BJ (cell line): Measurements from ENCODE around the gene ECSIT. TPM values are rescaled to one million over a fixed set of nuclear protein-coding genes. Genes with fewer than 3 reads are reported as not detected.
"Not testable (repeated sequence)": the region's sequence is repeated elsewhere in the genome, so short reads cannot be mapped to it uniquely, and the experiment has no call there.

ENCODE experiments used
- CTCF ChIA-PET: fragments of 350-600 bp; formaldehyde crosslinking; extraction: SDS; loops from one replicate; lab custom pipeline; 2021; ENCODE audit warnings: antibody characterized with exemption, inconsistent platforms; lab: Yijun Ruan, JAX
- POLR2A ChIA-PET: fragments of 300-600 bp; sonication (Branson Sonifier 250); formaldehyde crosslinking; extraction: SDS; loops from one replicate; lab custom pipeline; 2021; ENCODE audit warnings: antibody characterized with exemption; lab: Charles Lee
- DNase-seq: peaks from one replicate; pipeline ENCODE4 v3.0.0-alpha.2; 2011; ENCODE audit warnings: low read depth
- H3K27me3 ChIP-seq: 2 replicates; pipeline ENCODE4 v1.6.0; 2011; ENCODE audit warnings: low read length; ENCODE audit not compliant: control insufficient read depth, insufficient read depth
- H3K36me3 ChIP-seq: 2 replicates; pipeline ENCODE4 v1.5.1; 2011; ENCODE audit warnings: low read length; ENCODE audit not compliant: control insufficient read depth, insufficient read depth
- H3K4me3 ChIP-seq: 2 replicates; pipeline ENCODE4 v1.5.1; 2011; ENCODE audit warnings: low read depth, mild to moderate bottlenecking, control low read depth, low read length
- CTCF ChIP-seq: IDR thresholded peaks from 2 replicates; pipeline ENCODE4 v1.5.1; 2011; ENCODE audit warnings: low read depth, mild to moderate bottlenecking, control low read depth, inconsistent platforms, low read length, moderate library complexity; ENCODE audit not compliant: insufficient read depth
- polyA plus RNA-seq: library from polyadenylated mRNA; depleted of rRNA; stranded (reverse); fragments of >200 nt; gene quantifications from 2 replicates; pipeline ENCODE4 v1.2.3, GENCODE V29; 2011

ECSIT gene
- polyA plus RNA-seq, 1 experiment, result 45.2 TPM

- CTCF ChIA-PET, result interaction anchor here (1.7 kb wide), 1 partner anchor 21 kb away, joined by 5 read pairs; no protein-coding TSS in a partner anchor
Measured at GRCh38 chr19:11461453-11461852, 67.5 kb downstream of the ECSIT start.

GRCh38 chr19:11460207-11460606 lies 68.7 kb downstream of the ECSIT start:
- Histone ChIP-seq H3K4me3 (no peak overlapping the region), H3K36me3 (no peaks in the 10 kb centered on the region), H3K27me3 (no peaks in the 10 kb centered on the region)
- ChIA-PET CTCF (no interaction called here), POLR2A (no interaction called here)
- DNase-seq, result no peak
- peak; percentile 22; the same call in 1 of the 2 replicates for TF ChIP-seq CTCF

More at GRCh38 chr19:11461453-11461852, 67.5 kb downstream of the ECSIT start:
- TF ChIP-seq CTCF, result no peak
- DNase-seq, result no peak
- Histone ChIP-seq H3K4me3 (no peak overlapping the region), H3K27me3 (no peaks in the 10 kb centered on the region), H3K36me3 (no peaks in the 10 kb centered on the region)
- POLR2A ChIA-PET, result no interaction called here

GRCh38 chr19:11458912-11459311 lies 70.0 kb downstream of the ECSIT start:
- POLR2A ChIA-PET, DNase-seq: not testable (repeated sequence)
- CTCF ChIA-PET, result interaction anchor here (0.6 to 1.0 kb wide), 2 partner anchors 23 to 185 kb away, joined by 3 to 4 read pairs; no protein-coding TSS in a partner anchor

GRCh38 chr19:11458236-11458900 lies 70.6 kb downstream of the ECSIT start:
- Histone ChIP-seq H3K4me3 (no peak overlapping the region), H3K27me3 (no peaks in the 10 kb centered on the region), H3K36me3 (no peaks in the 10 kb centered on the region)
- no peak for DNase-seq
- POLR2A ChIA-PET, result no interaction called here
- no peak for TF ChIP-seq CTCF
- CTCF ChIA-PET, result interaction anchor here (1.0 kb wide), 1 partner anchor 24 kb away, joined by 3 read pairs; no protein-coding TSS in a partner anchor

More at GRCh38 chr19:11458912-11459311, 70.0 kb downstream of the ECSIT start:
- H3K36me3 ChIP-seq, H3K27me3 ChIP-seq, H3K4me3 ChIP-seq: not testable (repeated sequence)

- no peak overlapping the region for H3K4me3 ChIP-seq
- TF ChIP-seq CTCF, result no peak
- DNase-seq, result no peak
- H3K36me3 ChIP-seq, result no peaks in the 10 kb centered on the region
- H3K27me3 ChIP-seq, result no peaks in the 10 kb centered on the region
- CTCF ChIA-PET, result interaction anchor here (2.3 kb wide), 1 partner anchor 25 kb away, joined by 8 read pairs; no protein-coding TSS in a partner anchor
- POLR2A ChIA-PET, result no interaction called here
Measured at GRCh38 chr19:11457831-11458230, 71.1 kb downstream of the ECSIT start.
